Lung (tissue), 12 donors: Measurements from ENCODE around the gene MED16. TPM values are rescaled to one million over a fixed set of nuclear protein-coding genes. Genes with fewer than 3 reads are reported as not detected.

Experiments used
- ATAC-seq: fragments of 200-7000 bp; cut with Tn5 transposase; one replicate; pipeline ENCODE4 v1.9.1; 2020; ENCODE audit warnings: moderate number of reproducible peaks; ENCODE audit not compliant: insufficient read depth, low FRiP score
- DNase-seq, 3 donors: peaks; one replicate each; pipeline ENCODE4 v3.0.0-alpha.2; 2013 to 2017
- H3K27ac ChIP-seq, 2 donors: one replicate each; pipeline ENCODE4 v1.5.1; 2013; ENCODE audit warnings: mild to moderate bottlenecking in 2 of 2, moderate library complexity in 2 of 2, control low read depth in 1 of 2, inconsistent platforms in 1 of 2, low read depth in 1 of 2, low read length in 1 of 2
- H3K27me3 ChIP-seq, 3 donors: one replicate each; pipeline ENCODE4 v1.5.1; 2013; ENCODE audit warnings: low read length in 2 of 3; ENCODE audit not compliant: control insufficient read depth in 3 of 3, insufficient read depth in 3 of 3
- H3K36me3 ChIP-seq, 4 donors: one replicate each; pipeline ENCODE4 v1.5.1; 2013; ENCODE audit warnings: low read length in 4 of 4, mild to moderate bottlenecking in 1 of 4, moderate library complexity in 1 of 4; ENCODE audit not compliant: control insufficient read depth in 4 of 4, insufficient read depth in 4 of 4
- H3K4me1 ChIP-seq, 5 donors: one replicate each; pipeline ENCODE4 v1.5.1; 2013; ENCODE audit warnings: low read length in 5 of 5, mild to moderate bottlenecking in 2 of 5, moderate library complexity in 1 of 5; ENCODE audit not compliant: control insufficient read depth in 5 of 5, insufficient read depth in 5 of 5
- H3K4me3 ChIP-seq: one replicate; pipeline ENCODE4 v1.5.1; 2013; ENCODE audit warnings: mild to moderate bottlenecking, control low read depth, moderate library complexity
- H3K9ac ChIP-seq, 2 donors: one replicate each; pipeline ENCODE4 v1.5.1; 2013; ENCODE audit warnings: low read length in 2 of 2, control low read depth in 1 of 2; ENCODE audit not compliant: insufficient read depth in 1 of 2
- H3K9me3 ChIP-seq, 4 donors: one replicate each; pipeline ENCODE4 v1.5.1; 2013; ENCODE audit warnings: low read length in 3 of 4, mild to moderate bottlenecking in 1 of 4, moderate library complexity in 1 of 4; ENCODE audit not compliant: control insufficient read depth in 4 of 4, insufficient read depth in 3 of 4
- CTCF ChIP-seq: IDR thresholded peaks from 2 replicates; pipeline ENCODE4 v1.5.1; 2012; ENCODE audit warnings: mild to moderate bottlenecking; ENCODE audit errors: control extremely low read depth, extremely low read depth
- WGBS, 2 donors: extraction: QIAGEN DNeasy Blood & Tissue Kit; methylation state at CpG; one replicate each; pipeline ENCODE4 v1.1.7; 2013; 5-methylcytosine and 5-hydroxymethylcytosine counted together
- polyA plus RNA-seq, 2 donors: library from polyadenylated mRNA; stranded (reverse); fragments of 200-250 nt; gene quantifications; one replicate each; pipeline ENCODE4 v1.2.1, GENCODE V29; 2013
- total RNA-seq, 2 donors: library from RNA; depleted of rRNA in 1 of 2; stranded (reverse); fragments of >200 nt in 1 of 2; gene quantifications; one replicate each; pipeline ENCODE4 v1.2.1, GENCODE V29; 2014 to 2021
- donor health status: control.
- donor health status: control.
- donor health status: Bipolar disorder and iron deficiency.
- donor health status: healthy.
- donor health status: DM: yes; HTN: yes; CAD: no.

MED16 gene
- total and polyA plus RNA-seq, 4 donors: 38.7 to 72.3 (median 52.3) TPM

GRCh38 chr19:925526-926322 is 32.7 kb upstream of the MED16 start, which contains the start of gene ARID3A:
ARID3A (plus strand) TSS chr19:926035; CDS start chr19:929529, 3,494 bp downstream.
- Histone ChIP-seq H3K9me3 (no peaks in the 10 kb centered on the region), H3K4me3 (peak within 1 kb of the TSS; percentile 82), H3K9ac (no peak within 1 kb of the TSS), H3K36me3 (peaks cover 0 to 8% (median 4%) of the 10 kb centered on the region in 4 donors), H3K27ac (peak within 1 kb of the TSS; percentile 55 to 84), H3K27me3 (peaks cover 0 to 8% (median 7%) of the 10 kb centered on the region in 3 donors), H3K4me1 (peaks cover 0 to 10% (median 0%) of the 10 kb centered on the region in 5 donors)
- TF ChIP-seq CTCF: no peak
- DNase-seq (peak; percentile 88 to 92 (median 91)), ATAC-seq (peak; percentile 78)
- WGBS, 2 donors: 0 to 1% methylated on average over 85 to 97 of the region's 97 CpGs

- no peak for TF ChIP-seq CTCF
- Histone ChIP-seq H3K36me3 (peaks cover 0 to 7% (median 4%) of the 10 kb centered on the region in 4 donors), H3K4me1 (peaks cover 0 to 12% (median 0%) of the 10 kb centered on the region in 5 donors), H3K9me3 (no peaks in the 10 kb centered on the region), H3K27me3 (peaks cover 0 to 10% (median 10%) of the 10 kb centered on the region in 3 donors), H3K9ac (no peak overlapping the region), H3K4me3 (peak overlapping the region; percentile 75), H3K27ac (peak overlapping the region; percentile 53 to 84)
- ATAC-seq (peak; percentile 36), DNase-seq (no peak)
- 1 to 2% methylated on average over 31 to 39 of the region's 39 CpGs for WGBS, 2 donors
Observed at GRCh38 chr19:925087-925525, 32.1 kb upstream of the MED16 start.

GRCh38 chr19:924553-925086 is 31.6 kb upstream of the MED16 start:
- Histone ChIP-seq H3K4me3 (peak overlapping the region; percentile 75), H3K9ac (no peak overlapping the region)

More at GRCh38 chr19:924553-925086, 31.6 kb upstream of the MED16 start:
- ATAC-seq (no peak), DNase-seq (no peak)
- TF ChIP-seq CTCF: no peak
- Histone ChIP-seq H3K4me1 (peaks cover 0 to 15% (median 0%) of the 10 kb centered on the region in 5 donors), H3K9me3 (no peaks in the 10 kb centered on the region), H3K27ac (no peak overlapping the region), H3K27me3 (peaks cover 0 to 11% (median 11%) of the 10 kb centered on the region in 3 donors), H3K36me3 (peaks cover 0 to 6% (median 2%) of the 10 kb centered on the region in 4 donors)
- WGBS, 2 donors: 7 to 13% methylated on average over 31 of the region's 31 CpGs
